K562 (cell line): ENCODE results near the gene PDIA4. TPM values are rescaled to one million over a fixed set of nuclear protein-coding genes. Genes with fewer than 3 reads are reported as not detected.

ENCODE experiments used
- ARHGAP35 ChIP-seq: fragments of 450-650 bp; IDR thresholded peaks from 2 replicates; pipeline ENCODE4 v1.6.1; 2018; ENCODE audit not compliant: partially characterized antibody
- CUX1 ChIP-seq: fragments of 200-800 bp; sonication (Bioruptor generic); IDR thresholded peaks from 2 replicates; pipeline ENCODE4 v1.6.1; 2016; ENCODE audit warnings: missing genetic modification characterization, missing compliant biosample characterization
- HIVEP1 ChIP-seq: fragments of 250-450 bp; sonication (Bioruptor Pico); IDR thresholded peaks from 2 replicates; pipeline ENCODE4 v1.4.0; 2020; ENCODE audit warnings: mild to moderate bottlenecking
- HNRNPUL1 ChIP-seq: fragments of 200-400 bp; formaldehyde crosslinking; IDR thresholded peaks from 2 replicates; pipeline ENCODE4 v1.6.1; 2017; ENCODE audit warnings: low read length
- ILF3 ChIP-seq: fragments of 450-650 bp; IDR thresholded peaks from 2 replicates; pipeline ENCODE4 v1.6.1; 2018; ENCODE audit warnings: antibody characterized with exemption, mild to moderate bottlenecking, moderate library complexity, borderline replicate concordance
- MTA2 ChIP-seq: fragments of 450-650 bp; IDR thresholded peaks from 2 replicates; pipeline ENCODE4 v1.6.1; 2016; ENCODE audit warnings: low read depth
- POLR2H ChIP-seq: IDR thresholded peaks from 2 replicates; pipeline ENCODE4 v1.6.1; 2016; ENCODE audit warnings: missing genetic modification characterization, low read depth, mild to moderate bottlenecking, control low read depth, missing compliant biosample characterization, moderate library complexity
- POU5F1 ChIP-seq: fragments of 150-350 bp; IDR thresholded peaks from 2 replicates; pipeline ENCODE4 v1.6.1; 2014; ENCODE audit warnings: borderline replicate concordance, low read length, low read depth, mild to moderate bottlenecking; ENCODE audit not compliant: partially characterized antibody
- PTBP1 ChIP-seq: fragments of 200-400 bp; formaldehyde crosslinking; IDR thresholded peaks from 2 replicates; pipeline ENCODE4 v1.6.1; 2017; ENCODE audit warnings: low read depth, low read length
- SMARCA5 ChIP-seq: fragments of 450-650 bp; IDR thresholded peaks from 2 replicates; pipeline ENCODE4 v1.6.1; 2016
- SNAPC5 ChIP-seq: fragments of 250-450 bp; sonication (Bioruptor Pico); IDR thresholded peaks from 2 replicates; pipeline ENCODE4 v1.8.0; 2021; ENCODE audit warnings: moderate library complexity, mild to moderate bottlenecking, inconsistent platforms
- SNRNP70 ChIP-seq: fragments of 200-400 bp; formaldehyde crosslinking; optimal IDR thresholded peaks from 2 replicates; pipeline ENCODE3; 2017; ENCODE audit warnings: low read depth, low read length
- STAT6 ChIP-seq: sonication (generic); formaldehyde crosslinking; IDR thresholded peaks from 2 replicates; pipeline ENCODE4 v1.8.1; 2023; ENCODE audit warnings: mild to moderate bottlenecking, missing genetic modification reagents
- ZNF165 ChIP-seq: fragments of 250-450 bp; sonication (Bioruptor Pico); IDR thresholded peaks from 2 replicates; pipeline ENCODE4 v1.4.0; 2020; ENCODE audit warnings: borderline replicate concordance
- ZNF444 ChIP-seq: fragments of 250-450 bp; sonication (Bioruptor Pico); IDR thresholded peaks from 2 replicates; pipeline ENCODE4 v1.4.0; 2020; ENCODE audit warnings: mild to moderate bottlenecking, moderate library complexity
- ZNF644 ChIP-seq: fragments of 200-800 bp; sonication (Bioruptor generic); IDR thresholded peaks from 2 replicates; pipeline ENCODE4 v1.6.1; 2016; ENCODE audit warnings: low read depth, missing genetic modification characterization, missing compliant biosample characterization
- ZNF655 ChIP-seq: fragments of 250-450 bp; sonication (Bioruptor Pico); IDR thresholded peaks from 2 replicates; pipeline ENCODE4 v1.5.0; 2021
- ZNF785 ChIP-seq: fragments of 250-450 bp; sonication (Bioruptor Pico); IDR thresholded peaks from 2 replicates; pipeline ENCODE4 v1.4.0; 2020; ENCODE audit warnings: mild to moderate bottlenecking
- polyA plus RNA-seq, 8 experiments: library from polyadenylated mRNA; depleted of rRNA in 4 of 8; stranded (reverse) in 5 of 8; unstranded in 3 of 8; fragments of >200 nt; fragmentation: Nextera tagmentation in 2 of 8; fragmentation: Illumina TruSeq in 1 of 8; extraction: Ambion mirVana in 2 of 8; extraction: Trizol in 1 of 8; gene quantifications; 2 replicates each; pipeline versions ENCODE4 v1.2.1 to v1.2.3, GENCODE V29; 2011 to 2014; ENCODE audit warnings: inconsistent platforms in 1 of 8, missing spikeins in 1 of 8
- total RNA-seq, 7 experiments: library from RNA; depleted of rRNA in 6 of 7; stranded (reverse); fragments of >200 nt in 6 of 7; fragmentation: Illumina TruSeq in 2 of 7; extraction: Trizol in 2 of 7; gene quantifications; 2 replicates each; pipeline versions ENCODE4 v1.2.1 to v1.2.3, GENCODE V29; 2011 to 2021; ENCODE audit warnings: low replicate concordance in 1 of 7
- TF ChIP-seq, protein P1 (sequence below): fragments of 250-450 bp; sonication (Bioruptor Pico); IDR thresholded peaks from 2 replicates; pipeline ENCODE4 v1.5.0; 2021

PDIA4 gene
- total and polyA plus RNA-seq, 9 of the 15 experiments (the other 6 are each of a cell fraction or from before 2014, with no cell fraction given): 9.1 to 175 (median 146) TPM

DNA sequence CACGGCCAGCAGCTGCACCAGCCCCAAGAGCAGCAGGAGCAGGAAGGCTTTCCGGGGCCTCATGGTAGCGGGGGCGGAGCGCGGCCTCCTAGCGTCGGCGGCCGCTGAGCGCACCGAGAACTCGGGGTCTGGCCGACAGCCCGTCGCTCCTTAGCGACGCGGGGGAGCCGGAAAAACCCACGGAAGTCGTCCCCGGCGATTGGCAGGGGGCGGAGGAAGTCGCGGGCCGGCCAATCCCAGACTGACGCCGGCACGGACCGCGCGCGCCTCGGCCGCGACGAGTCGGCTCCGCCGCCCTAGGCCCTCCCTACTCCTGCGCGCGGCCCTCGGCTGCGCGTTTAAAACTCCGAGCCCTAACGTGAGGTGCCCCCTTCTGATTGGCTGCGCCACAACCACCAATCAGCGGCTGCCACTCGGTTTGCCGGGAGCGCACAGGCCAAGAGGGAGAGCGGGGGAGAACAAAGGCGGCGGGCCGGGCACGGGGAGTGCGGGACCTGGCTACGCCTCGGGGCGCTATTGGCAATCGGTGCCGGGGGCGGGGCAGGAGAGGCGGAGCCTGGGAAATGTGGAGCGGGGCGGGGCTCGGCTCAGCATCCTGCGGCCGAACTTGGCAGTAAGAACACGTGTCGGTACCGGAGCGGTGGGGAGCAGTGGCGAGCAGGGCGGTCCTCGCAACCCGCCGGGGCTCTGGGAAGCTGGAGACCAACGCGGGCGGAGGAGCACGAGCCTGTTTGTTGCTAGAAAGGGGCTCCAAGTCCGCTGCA is at the start of gene PDIA4 (continued):
- no peak for TF ChIP-seq SNRNP70
- TF ChIP-seq POU5F1: peak; percentile 6
- no peak for TF ChIP-seq ZNF644 (tag)
- TF ChIP-seq STAT6: no peak
- TF ChIP-seq ARHGAP35: no peak
- no peak for TF ChIP-seq HIVEP1 (CRISPR knock-in tag)
- TF ChIP-seq ZNF444: no peak
- TF ChIP-seq SNAPC5 (CRISPR knock-in tag): no peak
- no peak for TF ChIP-seq PTBP1
- no peak for TF ChIP-seq HNRNPUL1
- TF ChIP-seq SMARCA5: no peak
- no peak for TF ChIP-seq ZNF655 (CRISPR knock-in tag)
- no peak for TF ChIP-seq ZNF785 (CRISPR knock-in tag)
- TF ChIP-seq ILF3: no peak
- TF ChIP-seq CUX1 (CRISPR knock-in tag): no peak
- TF ChIP-seq POLR2H (tag): peak; percentile 91
- no peak for TF ChIP-seq MTA2
- TF ChIP-seq ZNF165 (CRISPR knock-in tag): no peak
- TF ChIP-seq, protein P1, sequence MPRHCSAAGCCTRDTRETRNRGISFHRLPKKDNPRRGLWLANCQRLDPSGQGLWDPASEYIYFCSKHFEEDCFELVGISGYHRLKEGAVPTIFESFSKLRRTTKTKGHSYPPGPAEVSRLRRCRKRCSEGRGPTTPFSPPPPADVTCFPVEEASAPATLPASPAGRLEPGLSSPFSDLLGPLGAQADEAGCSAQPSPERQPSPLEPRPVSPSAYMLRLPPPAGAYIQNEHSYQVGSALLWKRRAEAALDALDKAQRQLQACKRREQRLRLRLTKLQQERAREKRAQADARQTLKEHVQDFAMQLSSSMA (CRISPR knock-in tag): no peak
